NCI-H510A treated with DMSO at 0.1 percent for 48 hours (cell line): ENCODE data around the gene ZFYVE28.

Source experiments
- DNase-seq: peaks from one replicate; lab custom pipeline; 2025; lab: John Stamatoyannopoulos, UW

Gene ZFYVE28

DNA sequence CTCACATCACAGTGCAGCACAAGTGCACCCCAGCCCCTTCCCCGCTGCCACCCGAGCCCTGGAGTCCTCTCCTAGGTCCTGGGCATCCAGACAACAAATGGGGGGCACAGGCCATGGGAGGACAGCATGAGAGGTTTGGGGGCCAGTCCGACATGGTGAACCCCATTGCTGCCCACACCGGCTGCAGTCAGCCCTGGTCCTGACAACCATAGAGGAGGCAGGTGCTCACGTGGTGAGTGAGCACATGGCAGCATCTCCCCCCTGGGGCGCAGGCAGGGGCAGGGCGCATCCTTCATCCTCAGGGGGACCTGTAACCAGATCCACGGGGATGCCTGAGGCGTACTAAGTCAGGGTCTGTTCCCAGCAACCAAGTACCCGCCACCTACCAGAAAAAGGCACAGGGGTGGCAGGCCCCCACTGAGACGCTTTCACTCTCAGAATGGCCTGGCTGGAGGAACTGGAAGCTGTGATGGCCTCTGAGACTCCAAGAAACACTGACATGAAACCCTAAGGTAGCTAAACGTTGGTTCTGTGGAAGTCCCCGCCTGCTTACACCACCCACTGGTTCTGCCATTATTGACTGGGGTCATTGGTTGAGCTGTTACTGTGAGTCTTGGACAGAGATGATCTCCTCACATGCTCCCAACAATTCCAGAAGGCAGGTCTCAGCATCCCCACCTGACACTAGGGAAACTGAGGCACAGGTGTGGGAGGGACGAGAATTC is 6.5 kb downstream of the ZFYVE28 start:
- no peak for DNase-seq

DNA sequence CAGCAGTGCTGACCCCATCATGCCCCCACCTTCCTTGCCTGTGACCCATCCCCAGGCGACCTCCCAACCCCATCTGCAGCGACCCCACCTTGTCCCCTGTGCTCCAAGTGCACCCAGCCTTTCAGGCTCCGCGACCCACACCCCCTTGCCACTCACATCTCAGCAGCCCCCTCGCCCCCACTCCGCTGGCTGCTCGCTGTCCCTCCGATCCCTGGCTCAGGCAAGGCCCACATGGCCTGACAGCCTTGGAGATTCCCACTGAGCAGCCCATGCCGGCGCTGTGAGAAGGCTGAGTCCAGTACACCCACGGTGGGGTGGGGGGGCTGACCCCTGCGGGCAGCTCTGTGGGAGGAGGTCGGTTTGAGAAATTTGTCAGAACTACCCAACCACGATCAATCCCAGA is 9.1 kb downstream of the ZFYVE28 start:
- DNase-seq = no peak

- DNase-seq = no peak
These were observed 9.5 kb downstream of the ZFYVE28 start for GRCh38 chr4:2408976-2409375.

GRCh38 chr4:2408401-2408958 is 10.0 kb downstream of the ZFYVE28 start:
- DNase-seq = no peak

- no peak for DNase-seq
These were observed 10.5 kb downstream of the ZFYVE28 start for GRCh38 chr4:2407991-2408342.

- DNase-seq = no peak
These were observed 11.5 kb downstream of the ZFYVE28 start for GRCh38 chr4:2406920-2407319.

- DNase-seq = no peak
These were observed 12.0 kb downstream of the ZFYVE28 start for GRCh38 chr4:2406406-2406805.

GRCh38 chr4:2402941-2403340 is 15.5 kb downstream of the ZFYVE28 start:
- DNase-seq = no peak

DNA sequence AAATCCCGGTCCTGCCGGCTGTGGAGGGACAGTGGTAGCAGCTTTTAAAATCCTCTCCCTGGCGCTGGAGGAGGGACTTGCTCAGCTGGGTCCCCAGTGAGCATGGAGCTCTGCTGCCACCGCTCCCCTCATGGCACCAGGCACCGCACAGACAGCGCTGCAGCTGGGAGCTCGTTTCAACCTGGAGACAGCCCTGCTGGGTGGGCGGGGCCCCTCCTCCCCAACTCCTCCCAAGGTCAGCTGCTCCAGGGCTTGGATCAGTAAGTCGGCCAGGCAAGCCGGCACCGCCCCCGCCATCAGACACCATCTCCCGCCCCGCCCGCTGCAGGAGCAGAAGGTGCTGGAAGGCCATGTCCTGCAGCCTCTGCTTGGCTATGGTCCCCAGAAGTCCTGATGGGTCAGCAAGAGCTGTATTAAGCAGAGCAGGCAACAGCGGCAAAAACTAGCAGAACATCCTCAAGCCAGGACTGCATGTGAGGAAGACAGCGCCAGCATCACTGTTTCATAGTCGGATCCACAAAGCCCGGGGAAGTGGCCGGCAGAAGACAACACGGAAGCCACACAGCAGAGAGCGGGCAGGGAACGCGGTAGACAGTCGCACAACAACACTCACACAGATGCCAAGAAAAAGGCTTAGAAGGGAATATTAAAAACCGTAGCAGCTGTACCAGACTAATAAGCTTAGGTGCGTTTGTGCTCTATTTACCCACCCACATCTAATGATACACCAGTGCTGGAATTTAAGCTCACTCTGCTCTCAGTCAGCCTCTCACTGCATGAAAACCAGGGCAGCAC is 16.2 kb downstream of the ZFYVE28 start:
- peak; percentile 63 for DNase-seq

- no peak for DNase-seq
These were observed 16.8 kb downstream of the ZFYVE28 start for GRCh38 chr4:2401610-2401983.

- no peak for DNase-seq
These were observed 17.4 kb downstream of the ZFYVE28 start for GRCh38 chr4:2400841-2401609.

- DNase-seq = no peak
These were observed 18.7 kb downstream of the ZFYVE28 start for GRCh38 chr4:2399631-2400190.

- DNase-seq = no peak
These were observed 19.2 kb downstream of the ZFYVE28 start for GRCh38 chr4:2399216-2399615.

DNA sequence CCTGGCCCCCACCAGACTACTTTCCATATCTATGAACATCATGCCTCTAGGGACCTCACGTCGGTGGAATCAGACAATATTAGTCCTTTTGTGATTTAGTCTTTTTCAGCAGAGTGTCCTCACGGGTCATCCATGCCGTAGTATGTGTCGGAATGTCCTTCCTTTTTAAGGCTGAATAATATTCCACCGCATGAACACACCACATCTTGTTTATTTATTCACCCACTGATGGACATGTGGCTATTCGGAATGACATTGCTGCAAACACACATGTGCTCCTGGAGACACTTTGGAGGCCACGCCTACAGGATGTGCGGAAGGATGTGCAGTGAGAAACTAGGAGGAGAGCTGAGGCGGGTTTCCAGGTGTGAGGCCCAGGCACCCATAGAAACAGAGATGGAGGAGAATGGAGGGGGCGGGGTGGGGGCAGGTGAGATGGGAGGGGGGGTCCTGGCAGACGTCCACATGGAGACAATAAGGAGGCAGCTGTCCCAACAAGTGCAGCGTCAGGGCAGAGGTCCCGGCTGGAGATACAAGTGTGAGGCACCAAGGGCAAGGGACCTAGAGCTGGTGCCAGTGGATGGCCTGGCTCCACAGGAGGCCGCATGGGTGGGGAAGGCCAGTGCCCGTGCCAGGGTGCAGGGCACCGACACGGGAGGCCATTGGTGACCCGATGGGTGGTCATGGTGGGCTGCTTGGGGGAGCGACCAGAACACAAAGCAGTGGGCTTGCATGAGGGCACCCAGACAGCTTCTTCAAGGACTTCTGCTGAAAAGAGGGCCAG is 20.7 kb downstream of the ZFYVE28 start:
- DNase-seq = no peak

- DNase-seq = no peak
These were observed 21.6 kb downstream of the ZFYVE28 start for GRCh38 chr4:2396781-2397368.

- no peak for DNase-seq
These were observed 22.9 kb downstream of the ZFYVE28 start for GRCh38 chr4:2395584-2395983.

- no peak for DNase-seq
These were observed 23.4 kb downstream of the ZFYVE28 start for GRCh38 chr4:2395038-2395437.

DNA sequence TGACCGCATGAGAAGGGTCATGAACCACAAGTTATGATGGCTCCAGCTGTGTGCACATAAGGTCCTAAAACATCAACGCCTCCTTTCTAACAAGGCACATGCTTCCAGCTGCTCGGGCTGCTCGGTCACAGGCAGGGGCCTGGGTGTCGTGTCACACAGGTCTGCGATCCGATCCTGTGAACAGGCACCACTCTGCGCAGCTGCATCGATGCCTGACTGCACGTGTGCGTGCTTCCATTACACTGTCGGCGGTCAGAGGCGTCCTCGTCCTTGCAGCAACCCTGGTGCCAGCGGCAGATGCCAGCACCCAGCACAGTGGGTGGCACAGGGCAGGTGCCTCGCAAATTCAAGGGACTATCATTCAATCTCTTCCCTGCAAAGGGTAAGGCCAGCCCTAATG is 23.9 kb downstream of the ZFYVE28 start:
- no peak for DNase-seq

- peak; percentile 15 for DNase-seq
These were observed 24.8 kb downstream of the ZFYVE28 start for GRCh38 chr4:2393353-2394270.
